Measurements from ENCODE around the gene STIM2. TPM values are rescaled to one million over a fixed set of nuclear protein-coding genes. Genes with fewer than 3 reads are reported as not detected.

STIM2 gene
- total and polyA plus RNA-seq, 2 donors (not counting 1 experiment from before 2014, with no cell fraction given), result 48.6 to 96.0 TPM

- Mint-ChIP-seq H3K4me3 (peak overlapping the region; percentile 89), H3K4me1 (peaks cover 67% of the 10 kb centered on the region), H3K27me3 (no peaks in the 10 kb centered on the region), H3K27ac (peak overlapping the region; percentile 11), H3K9me3 (ENCODE audit: insufficient read depth) (no peaks in the 10 kb centered on the region)
- WGBS (ENCODE audit: insufficient coverage), result 8% methylated on average over 2 of the region's 3 CpGs
- no peak for TF ChIP-seq CTCF (IDR thresholded peaks at IDR 0.05)
- no peak for TF ChIP-seq EZH2 (IDR thresholded peaks at IDR 0.05; ENCODE audit: borderline replicate concordance, insufficient read depth, low read depth, low read length, poor library complexity, severe bottlenecking)
- Histone ChIP-seq H3K36me3 (replicated peaks in 1 of 2; ENCODE audit: control extremely low read depth in 1 of 2, control insufficient read depth in 1 of 2, extremely low read depth in 1 of 2, insufficient read depth in 2 of 2, low read length in 1 of 2) (no peaks in the 10 kb centered on the region), H2AFZ (ENCODE audit: insufficient read depth, low read depth, low read length, poor library complexity, severe bottlenecking) (no peak overlapping the region), H3K4me2 (replicated peaks; ENCODE audit: low read depth, low read length, poor library complexity, severe bottlenecking) (peak overlapping the region; percentile 96), H3K27ac (ENCODE audit: low read length in 2 of 2) (peak overlapping the region; percentile 77 to 86), H3K4me1 (ENCODE audit: control insufficient read depth in 2 of 2, insufficient read depth in 2 of 2, low read length in 2 of 2) (peaks cover 42 to 72% of the 10 kb centered on the region in 2 donors), H4K20me1 (ENCODE audit: control insufficient read depth, insufficient read depth, low read length, poor library complexity, severe bottlenecking) (peaks cover 31% of the 10 kb centered on the region), H3K79me2 (ENCODE audit: control insufficient read depth, insufficient read depth, low read length) (peaks cover 80% of the 10 kb centered on the region), H3K9me3 (ENCODE audit: control extremely low read depth in 1 of 3, control insufficient read depth in 2 of 3, insufficient read depth in 1 of 3, low read length in 2 of 3) (no peaks in the 10 kb centered on the region), H3K4me3 (ENCODE audit: control extremely low read depth in 1 of 5, extremely low read depth in 1 of 5, insufficient read depth in 1 of 5, low read depth in 2 of 5, low read length in 4 of 5) (peak overlapping the region; percentile 75 to 95 (median 80)), H3K27me3 (replicated peaks in 1 of 4; ENCODE audit: control extremely low read depth in 1 of 4, control insufficient read depth in 3 of 4, insufficient read depth in 4 of 4, low read length in 3 of 4) (no peaks in the 10 kb centered on the region), H3K9ac (ENCODE audit: low read length) (peak overlapping the region; percentile 78)
- ChIA-PET POLR2A (interaction anchor here (3.6 kb wide), 1 partner anchor 23 kb away, joined by 66 read pairs; no protein-coding TSS in a partner anchor), CTCF (interaction anchor here (0.7 to 3.6 kb wide), 10 partner anchors 23 to 148 kb away, joined by 3 to 26 read pairs (median 7); no protein-coding TSS in a partner anchor)
- no peak for ATAC-seq (ENCODE audit: low read depth)
- no peak for DNase-seq
- intact Hi-C loops (cut with micrococcal nuclease), result loop anchor here (5.0 kb wide), 2 partner anchors 35 to 75 kb away; no protein-coding TSS in a partner anchor
Observed at GRCh38 chr4:26862381-26862915, 1.8 kb downstream of the STIM2 start.

GRCh38 chr4:26863512-26863911, 2.9 kb downstream of the STIM2 start:
- H3K27me3 ChIP-seq (replicated peaks in 1 of 4; ENCODE audit: control extremely low read depth in 1 of 4, control insufficient read depth in 3 of 4, insufficient read depth in 4 of 4, low read length in 3 of 4), result no peaks in the 10 kb centered on the region
- intact Hi-C loops (cut with micrococcal nuclease), result loop anchor here (5.0 kb wide), 2 partner anchors 34 to 74 kb away; no protein-coding TSS in a partner anchor
- H3K4me1 Mint-ChIP-seq, result peaks cover 68% of the 10 kb centered on the region
- no peak overlapping the region for H2AFZ ChIP-seq (ENCODE audit: insufficient read depth, low read depth, low read length, poor library complexity, severe bottlenecking)
- peaks cover 44 to 77% of the 10 kb centered on the region in 2 donors for H3K4me1 ChIP-seq (ENCODE audit: control insufficient read depth in 2 of 2, insufficient read depth in 2 of 2, low read length in 2 of 2)
- H4K20me1 ChIP-seq (ENCODE audit: control insufficient read depth, insufficient read depth, low read length, poor library complexity, severe bottlenecking), result peaks cover 39% of the 10 kb centered on the region
- WGBS (ENCODE audit: insufficient coverage), result 51% methylated on average over 4 of the region's 5 CpGs
- no peak for TF ChIP-seq EZH2 (IDR thresholded peaks at IDR 0.05; ENCODE audit: borderline replicate concordance, insufficient read depth, low read depth, low read length, poor library complexity, severe bottlenecking)
- no peak for TF ChIP-seq CTCF (IDR thresholded peaks at IDR 0.05)
- ChIA-PET CTCF (interaction anchor here (0.6 kb wide), 1 partner anchor 122 kb away, joined by 4 read pairs; no protein-coding TSS in a partner anchor), POLR2A (no interaction called here)
- ATAC-seq (ENCODE audit: low read depth), result no peak
- DNase-seq, result no peak
- peak overlapping the region; percentile 23 for H3K27ac Mint-ChIP-seq
- no peaks in the 10 kb centered on the region for H3K36me3 ChIP-seq (replicated peaks in 1 of 2; ENCODE audit: control extremely low read depth in 1 of 2, control insufficient read depth in 1 of 2, extremely low read depth in 1 of 2, insufficient read depth in 2 of 2, low read length in 1 of 2)
- no peaks in the 10 kb centered on the region for H3K9me3 Mint-ChIP-seq (ENCODE audit: insufficient read depth)
- no peaks in the 10 kb centered on the region for H3K9me3 ChIP-seq (ENCODE audit: control extremely low read depth in 1 of 3, control insufficient read depth in 2 of 3, insufficient read depth in 1 of 3, low read length in 2 of 3)
- H3K79me2 ChIP-seq (ENCODE audit: control insufficient read depth, insufficient read depth, low read length), result peaks cover 82% of the 10 kb centered on the region
- H3K4me3 ChIP-seq (ENCODE audit: control extremely low read depth in 1 of 5, extremely low read depth in 1 of 5, insufficient read depth in 1 of 5, low read depth in 2 of 5, low read length in 4 of 5), result no peak overlapping the region
- no peaks in the 10 kb centered on the region for H3K27me3 Mint-ChIP-seq
- H3K27ac ChIP-seq (ENCODE audit: low read length in 2 of 2), result no peak overlapping the region
- H3K9ac ChIP-seq (ENCODE audit: low read length), result peak overlapping the region; percentile 12
- H3K4me2 ChIP-seq (replicated peaks; ENCODE audit: low read depth, low read length, poor library complexity, severe bottlenecking), result peak overlapping the region; percentile 96
- peak overlapping the region; percentile 60 for H3K4me3 Mint-ChIP-seq

Measured in B cell (primary cell).